Gastrocnemius medialis (tissue), 4 donors: ENCODE results near the gene LRRC59.

Experiments
- POLR2A ChIP-seq, 2 donors: fragments of 450-650 bp; IDR thresholded peaks; one replicate each; pipeline ENCODE4 v1.6.1; 2017; ENCODE audit warnings: antibody characterized with exemption in 2 of 2, mild to moderate bottlenecking in 2 of 2, moderate library complexity in 2 of 2
- TF ChIP-seq, protein P1 (sequence below), 5 experiments: fragments of 450-650 bp in 3 of 5; fragments of 200-600 bp in 2 of 5; sonication (generic) in 2 of 5; IDR thresholded peaks in 4 of 5; conservative IDR thresholded peaks in 1 of 5; 1 replicate in 4 of 5; 2 replicates in 1 of 5; pipeline ENCODE4 v1.5.1; 2016 to 2019; ENCODE audit warnings: antibody characterized with exemption in 5 of 5, mild to moderate bottlenecking in 3 of 5, moderate library complexity in 3 of 5

DNA sequence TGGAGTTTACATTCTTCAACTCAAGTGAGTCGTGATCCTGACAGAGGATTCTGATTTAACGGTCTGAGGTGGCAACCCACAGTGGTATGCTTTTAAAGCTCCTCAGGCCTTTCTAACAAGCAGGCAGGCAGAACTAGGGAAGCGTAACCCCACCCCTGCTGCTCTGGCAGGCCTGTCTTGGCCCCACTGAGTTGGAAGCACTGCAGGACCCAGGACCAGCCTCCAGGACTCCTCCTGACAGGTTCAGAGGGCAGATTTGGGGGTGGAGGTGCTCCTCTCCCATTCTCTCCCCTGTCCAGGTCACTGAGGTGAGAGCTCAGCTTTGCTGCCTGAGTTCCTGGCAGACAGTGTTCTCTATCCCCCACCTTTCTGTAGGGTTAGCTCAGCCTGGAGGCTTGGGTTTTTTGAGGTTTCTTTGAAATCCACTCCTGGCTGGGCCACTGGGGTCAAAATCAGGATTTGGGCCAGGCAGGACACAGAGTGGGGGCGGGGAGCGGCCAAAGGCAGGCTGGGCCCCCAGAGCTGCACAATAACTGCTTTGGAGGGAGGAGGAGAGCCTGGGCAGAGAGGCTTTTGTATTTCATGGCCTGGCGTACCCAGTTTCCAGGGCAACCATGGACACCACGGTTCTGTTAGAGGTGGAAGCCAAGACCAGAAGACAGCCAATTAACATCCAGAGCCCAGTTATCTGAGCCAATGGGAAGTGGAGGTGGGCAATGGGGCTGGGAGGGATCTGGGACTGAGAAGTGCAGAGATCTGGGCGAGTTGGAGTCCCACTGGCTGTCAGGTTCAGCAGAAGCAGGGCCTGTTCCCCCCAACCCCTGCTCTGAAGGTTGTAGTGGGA lies 33.9 kb downstream of the LRRC59 start:
- no peak for TF ChIP-seq POLR2A (IDR thresholded peaks at IDR 0.05)
- TF ChIP-seq, protein P1, sequence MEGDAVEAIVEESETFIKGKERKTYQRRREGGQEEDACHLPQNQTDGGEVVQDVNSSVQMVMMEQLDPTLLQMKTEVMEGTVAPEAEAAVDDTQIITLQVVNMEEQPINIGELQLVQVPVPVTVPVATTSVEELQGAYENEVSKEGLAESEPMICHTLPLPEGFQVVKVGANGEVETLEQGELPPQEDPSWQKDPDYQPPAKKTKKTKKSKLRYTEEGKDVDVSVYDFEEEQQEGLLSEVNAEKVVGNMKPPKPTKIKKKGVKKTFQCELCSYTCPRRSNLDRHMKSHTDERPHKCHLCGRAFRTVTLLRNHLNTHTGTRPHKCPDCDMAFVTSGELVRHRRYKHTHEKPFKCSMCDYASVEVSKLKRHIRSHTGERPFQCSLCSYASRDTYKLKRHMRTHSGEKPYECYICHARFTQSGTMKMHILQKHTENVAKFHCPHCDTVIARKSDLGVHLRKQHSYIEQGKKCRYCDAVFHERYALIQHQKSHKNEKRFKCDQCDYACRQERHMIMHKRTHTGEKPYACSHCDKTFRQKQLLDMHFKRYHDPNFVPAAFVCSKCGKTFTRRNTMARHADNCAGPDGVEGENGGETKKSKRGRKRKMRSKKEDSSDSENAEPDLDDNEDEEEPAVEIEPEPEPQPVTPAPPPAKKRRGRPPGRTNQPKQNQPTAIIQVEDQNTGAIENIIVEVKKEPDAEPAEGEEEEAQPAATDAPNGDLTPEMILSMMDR (IDR thresholded peaks at IDR 0.05 in 4 of 5, conservative IDR thresholded peaks at IDR 0.05 in 1 of 5) = no peak
